Activated gamma-delta T cell (primary cell): Measurements from ENCODE around the gene ZSCAN2.
A peak's percentile ranks its signal among the peaks of the same experiment; 100 is the strongest.

Experiments used
- DNase-seq: peaks from one replicate; lab custom pipeline; 2025; lab: John Stamatoyannopoulos, UW

ZSCAN2 gene

DNA sequence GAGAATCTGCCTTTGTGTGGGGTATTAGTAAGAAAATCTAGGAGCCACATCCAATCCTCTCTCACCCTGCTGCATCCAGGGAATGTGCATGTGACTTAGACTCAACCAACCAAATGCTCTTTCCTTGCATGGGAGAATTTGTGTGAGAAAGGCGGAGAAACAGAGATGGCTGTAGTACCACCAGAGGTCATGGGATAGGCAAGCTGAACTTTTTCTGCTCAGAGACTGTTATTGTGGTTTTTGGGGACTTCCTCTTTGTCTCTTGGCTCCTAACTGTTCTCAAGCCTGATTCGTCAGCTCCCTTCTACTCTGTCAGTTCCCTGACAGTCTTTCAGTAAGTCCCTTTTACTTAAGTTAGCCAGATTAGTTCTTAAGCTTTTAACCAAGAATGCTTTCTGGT lies 2.6 kb upstream of the ZSCAN2 start:
- no peak for DNase-seq

GRCh38 chr15:84598993-84599392 lies 1.8 kb upstream of the ZSCAN2 start:
- DNase-seq, result no peak

GRCh38 chr15:84599906-84600305 lies 903 bp upstream of the ZSCAN2 start:
- DNase-seq, result no peak

DNA sequence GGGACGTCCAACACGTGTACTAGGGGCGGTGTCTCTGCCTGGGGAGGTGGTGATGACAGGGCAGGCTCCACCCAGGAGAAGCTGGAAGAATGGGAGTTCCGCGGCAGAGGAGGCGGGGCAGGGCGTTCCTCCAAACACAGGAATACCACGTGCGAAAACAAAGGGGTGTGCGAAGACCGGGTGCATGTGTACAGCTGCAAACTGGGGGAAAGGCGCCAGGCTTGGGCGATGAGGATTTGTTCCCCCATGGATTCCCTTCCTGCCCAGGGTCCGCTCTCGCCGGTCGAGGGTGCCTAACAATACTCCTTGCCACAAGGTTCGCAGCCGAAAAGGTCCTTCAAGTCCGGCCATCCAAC lies 500 bp upstream of the ZSCAN2 start:
- no peak for DNase-seq

DNA sequence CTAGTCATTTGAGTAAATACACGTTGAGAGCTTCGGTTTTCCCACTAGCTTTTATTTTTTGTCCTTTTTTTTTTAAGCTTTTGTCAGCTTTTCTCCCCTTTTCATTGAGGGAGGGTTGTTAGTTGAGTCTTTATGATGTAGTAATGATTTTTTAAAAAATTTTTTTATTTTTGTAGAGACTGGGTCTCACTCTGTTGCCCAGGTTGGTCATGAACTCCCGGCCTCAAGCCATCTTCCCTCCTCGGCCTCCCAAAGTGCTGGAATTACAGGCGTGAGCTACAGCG lies 688 bp downstream of the ZSCAN2 start:
- DNase-seq, result no peak

DNA sequence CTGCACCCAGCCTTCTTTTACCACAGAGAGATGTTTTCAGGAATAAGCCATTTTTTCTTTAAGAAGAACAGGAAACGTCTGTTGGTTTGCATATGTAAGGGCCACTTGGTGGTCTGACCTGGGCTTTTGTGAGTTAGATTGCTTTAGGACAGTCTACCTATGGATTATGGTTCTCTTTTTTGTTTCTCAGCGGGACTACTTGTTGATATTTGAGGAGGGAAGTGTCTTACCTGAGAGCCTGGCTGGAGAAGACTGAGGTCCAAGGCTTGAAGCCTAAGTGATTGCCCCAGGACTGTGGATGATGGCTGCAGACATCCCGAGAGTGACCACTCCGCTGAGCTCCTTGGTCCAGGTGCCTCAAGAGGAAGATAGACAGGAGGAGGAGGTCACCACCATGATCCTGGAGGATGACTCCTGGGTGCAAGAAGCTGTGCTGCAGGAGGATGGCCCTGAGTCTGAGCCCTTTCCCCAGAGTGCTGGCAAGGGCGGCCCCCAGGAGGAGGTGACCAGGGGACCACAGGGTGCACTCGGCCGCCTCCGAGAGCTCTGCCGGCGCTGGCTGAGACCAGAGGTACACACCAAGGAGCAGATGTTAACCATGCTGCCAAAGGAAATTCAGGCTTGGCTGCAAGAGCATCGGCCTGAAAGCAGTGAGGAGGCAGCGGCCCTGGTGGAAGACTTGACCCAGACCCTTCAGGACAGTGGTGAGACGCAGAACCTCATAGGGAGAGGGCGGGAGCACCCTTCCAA lies 3.0 kb downstream of the ZSCAN2 start:
- DNase-seq, result no peak

- no peak for DNase-seq
Measured at GRCh38 chr15:84604826-84605553, 4.2 kb downstream of the ZSCAN2 start.

GRCh38 chr15:84605554-84605882 lies 4.7 kb downstream of the ZSCAN2 start:
- DNase-seq, result no peak

DNA sequence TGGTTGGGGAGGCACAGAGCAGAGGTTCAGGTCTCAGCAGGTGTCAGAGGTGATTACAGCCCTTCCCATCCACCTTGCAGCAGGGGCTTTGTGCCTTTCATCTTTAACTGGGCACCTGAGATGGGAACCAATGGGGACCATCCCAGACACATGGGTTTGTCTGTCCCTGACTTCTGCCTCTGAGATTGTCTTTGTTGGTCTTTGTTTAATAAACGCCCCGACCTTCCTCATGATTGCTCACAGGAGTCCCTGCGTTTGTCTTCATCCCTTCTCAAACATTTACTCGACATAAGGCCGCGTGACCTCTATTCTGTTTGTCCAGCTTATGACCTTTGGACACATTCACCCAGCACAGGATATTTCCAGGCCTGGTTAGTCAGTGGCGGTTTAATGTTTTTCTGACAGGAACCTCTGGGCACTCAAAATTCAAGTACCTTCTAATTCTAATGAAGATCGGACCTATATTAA lies 5.9 kb downstream of the ZSCAN2 start:
- DNase-seq, result no peak

- no peak for DNase-seq
Measured at GRCh38 chr15:84608707-84609284, 8.0 kb downstream of the ZSCAN2 start.

GRCh38 chr15:84609818-84610525 lies 9.2 kb downstream of the ZSCAN2 start:
- DNase-seq, result no peak

DNA sequence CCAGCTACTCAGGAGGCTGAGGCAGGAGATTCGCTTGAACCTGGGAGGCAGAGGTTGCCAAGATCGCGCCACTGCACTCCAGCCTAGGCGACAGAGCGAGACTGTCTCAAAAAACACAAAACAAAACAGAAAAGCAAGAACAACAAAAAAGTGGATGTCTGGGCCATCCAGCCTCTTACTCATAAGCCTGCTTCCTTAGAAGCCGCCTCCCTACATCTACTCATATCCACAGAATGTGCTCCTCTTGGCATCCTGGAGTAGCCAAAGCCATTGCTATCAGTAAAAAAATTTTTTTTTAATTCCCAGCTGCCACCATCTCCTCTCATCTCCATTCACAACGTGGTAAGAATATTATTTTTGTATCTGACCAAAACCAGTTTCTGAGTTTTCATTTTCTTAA lies 10.8 kb downstream of the ZSCAN2 start:
- no peak for DNase-seq

DNA sequence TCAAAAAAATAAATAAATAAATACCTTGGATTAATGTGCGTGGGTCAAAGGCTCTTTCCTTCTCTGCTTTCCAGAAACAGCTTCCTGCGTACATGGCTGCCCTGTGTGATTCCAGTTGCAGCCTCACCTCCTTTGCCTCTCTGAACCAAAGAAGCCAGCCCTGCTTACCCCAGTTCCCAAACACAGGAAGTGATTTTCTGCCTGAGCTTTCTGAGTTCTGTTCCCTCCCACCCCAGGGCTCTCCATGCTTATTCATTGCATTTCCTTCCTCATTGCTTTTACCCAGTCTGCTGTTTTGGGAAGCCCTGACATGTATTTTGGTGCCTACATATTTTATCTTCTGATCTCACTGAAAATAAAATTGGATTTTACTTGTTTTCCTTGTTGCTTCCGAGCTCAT lies 15.4 kb downstream of the ZSCAN2 start:
- no peak for DNase-seq

GRCh38 chr15:84620626-84621025 lies 19.8 kb downstream of the ZSCAN2 start:
- no peak for DNase-seq

GRCh38 chr15:84621358-84621979 lies 20.7 kb downstream of the ZSCAN2 start:
- DNase-seq, result no peak

DNA sequence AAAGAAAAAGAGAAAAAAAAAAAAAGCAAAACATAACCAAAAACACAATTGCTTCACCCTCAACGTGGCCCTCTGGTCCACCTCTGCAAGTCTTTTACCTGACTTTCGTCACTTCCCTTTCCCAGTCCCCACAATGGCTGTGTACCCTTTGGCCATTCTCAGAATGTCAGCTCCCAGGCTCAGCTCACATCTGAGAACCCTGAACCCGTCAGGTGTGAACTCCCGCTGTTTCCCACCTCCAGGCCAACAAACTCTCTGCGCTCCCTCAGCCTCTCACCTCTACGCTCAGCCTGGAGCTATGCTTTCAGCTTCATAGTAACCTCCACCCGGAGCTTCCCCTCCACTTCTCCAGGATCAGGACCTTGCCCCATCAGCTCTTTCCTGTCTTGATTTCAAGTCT lies 23.6 kb downstream of the ZSCAN2 start:
- DNase-seq, result no peak

DNA sequence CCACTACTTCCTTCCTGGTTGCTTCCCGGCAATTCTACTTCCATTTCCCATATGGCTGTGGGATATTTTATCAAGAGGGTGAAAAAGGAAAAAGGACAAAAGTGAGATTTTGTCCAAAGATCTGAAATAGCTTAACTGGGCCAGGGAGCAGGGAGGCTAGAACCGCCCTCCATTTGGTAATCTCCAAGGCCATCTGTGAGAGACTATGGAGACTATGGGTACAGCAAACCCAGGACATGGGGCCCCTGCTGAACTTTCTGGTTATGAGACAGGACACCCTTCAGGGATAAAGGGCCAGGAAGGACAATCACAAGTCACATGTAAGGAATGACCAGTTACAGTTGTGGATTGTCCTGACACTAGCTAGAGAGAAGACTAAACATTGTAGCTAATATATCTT lies 24.3 kb downstream of the ZSCAN2 start:
- no peak for DNase-seq

GRCh38 chr15:84629033-84629432 lies 28.2 kb downstream of the ZSCAN2 start:
- DNase-seq, result no peak

DNA sequence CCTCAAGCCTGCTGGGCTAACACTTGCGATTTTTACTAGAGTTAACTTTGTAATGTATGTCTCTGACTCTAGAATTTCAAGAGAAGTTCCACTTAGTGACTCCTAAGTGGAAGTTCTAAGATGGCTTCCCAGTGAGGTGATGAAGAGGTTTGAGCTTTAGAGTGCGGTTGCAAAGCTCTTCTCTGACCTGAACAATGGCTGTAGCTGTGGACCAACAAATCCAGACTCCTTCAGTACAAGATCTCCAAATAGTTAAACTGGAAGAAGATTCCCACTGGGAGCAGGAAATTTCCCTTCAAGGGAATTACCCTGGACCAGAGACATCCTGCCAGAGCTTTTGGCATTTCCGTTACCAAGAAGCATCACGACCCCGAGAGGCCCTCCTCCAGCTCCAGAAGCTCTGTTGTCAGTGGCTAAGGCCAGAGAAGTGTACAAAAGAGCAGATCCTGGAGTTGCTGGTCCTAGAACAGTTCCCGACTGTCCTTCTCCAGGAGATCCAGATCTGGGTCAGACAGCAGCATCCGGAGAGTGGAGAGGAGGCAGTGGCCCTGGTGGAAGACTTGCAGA lies 31.0 kb downstream of the ZSCAN2 start:
- DNase-seq, result no peak

DNA sequence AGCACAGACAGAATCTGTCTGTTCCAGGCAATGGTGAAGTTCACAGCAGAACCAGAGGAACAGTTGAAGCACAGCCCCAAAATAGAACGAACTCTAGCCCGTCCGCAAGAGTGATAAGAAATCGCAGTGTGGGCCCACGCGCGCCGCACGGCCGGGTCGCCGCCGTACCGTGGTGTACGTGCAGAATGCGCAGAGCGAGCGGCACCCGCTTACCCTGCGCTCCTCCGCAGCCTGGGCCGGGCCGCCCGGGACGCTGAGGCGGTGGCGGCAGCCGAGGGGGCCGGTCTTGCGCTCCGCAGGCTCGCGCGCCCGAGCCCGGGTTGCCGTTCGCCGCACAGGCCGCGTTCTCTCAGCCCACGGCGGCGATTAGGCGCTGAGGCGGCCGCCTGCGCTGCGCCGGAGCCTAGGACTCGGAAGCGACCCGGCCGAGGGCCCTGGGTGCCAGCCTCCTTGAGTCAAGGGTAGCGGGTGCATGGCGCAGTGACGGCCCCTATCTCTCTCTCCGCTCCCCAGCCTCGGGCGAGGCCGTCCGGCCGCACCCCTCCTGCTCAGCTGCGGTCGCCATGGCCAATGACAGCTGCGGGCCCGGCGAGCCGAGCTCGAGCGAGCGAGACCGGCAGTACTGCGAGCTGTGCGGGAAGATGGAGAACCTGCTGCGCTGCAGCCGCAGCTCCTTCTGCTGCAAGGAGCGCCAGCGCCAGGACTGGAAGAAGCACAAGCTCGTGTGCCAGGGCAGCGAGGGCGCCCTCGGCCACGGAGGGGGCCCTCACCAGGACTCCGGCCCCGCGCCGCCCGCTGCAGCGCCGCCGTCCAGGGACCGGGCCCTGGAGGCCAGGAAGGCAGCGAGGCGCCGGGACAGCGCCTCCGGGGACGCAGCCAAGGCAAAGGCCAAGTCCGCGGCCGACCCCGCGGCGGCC lies 32.8 kb downstream of the ZSCAN2 start:
- peak; percentile 57 for DNase-seq

- DNase-seq, result no peak
Measured at GRCh38 chr15:84634228-84634837, 33.5 kb downstream of the ZSCAN2 start.
